Measurements from ENCODE around the gene CABLES1.
A peak's percentile ranks its signal among the peaks of the same experiment; 100 is the strongest.
"Not testable (repeated sequence)": the region's sequence is repeated elsewhere in the genome, so short reads cannot be mapped to it uniquely, and the experiment has no call there.

CABLES1 gene

DNA sequence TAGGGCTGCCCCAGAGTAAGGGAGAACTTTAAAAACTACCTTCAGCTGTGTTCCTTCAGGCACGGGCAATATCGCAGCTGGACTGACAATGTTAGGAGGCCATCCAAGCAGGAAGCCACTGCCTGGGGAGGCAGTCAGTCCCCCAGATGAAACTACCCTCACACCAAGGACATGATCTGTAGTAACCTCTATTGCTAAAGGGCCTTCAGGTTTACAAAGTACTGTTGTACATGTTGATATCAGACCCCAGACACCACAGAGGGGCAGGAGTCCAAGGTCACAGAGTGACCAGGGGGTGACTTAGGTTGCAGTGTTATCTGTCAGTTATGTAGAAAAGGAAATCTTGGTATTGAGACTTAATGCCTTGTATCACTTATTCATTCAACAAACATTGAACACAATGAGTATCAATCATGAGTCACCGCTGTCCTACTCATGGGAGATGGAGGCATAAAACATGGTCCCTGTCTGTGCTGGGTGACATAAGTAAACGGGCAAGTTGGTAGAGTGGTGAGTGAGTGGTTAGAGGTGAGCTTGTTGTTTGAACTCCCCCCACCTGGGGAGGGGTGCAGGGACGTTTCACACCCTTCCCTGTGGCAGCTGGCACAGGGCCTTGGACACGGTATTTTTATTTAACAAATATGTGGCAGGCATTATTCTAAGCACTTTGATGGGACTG is 7.1 kb downstream of the CABLES1 start:
- no peak for DNase-seq (ENCODE audit: low spot score)

DNA sequence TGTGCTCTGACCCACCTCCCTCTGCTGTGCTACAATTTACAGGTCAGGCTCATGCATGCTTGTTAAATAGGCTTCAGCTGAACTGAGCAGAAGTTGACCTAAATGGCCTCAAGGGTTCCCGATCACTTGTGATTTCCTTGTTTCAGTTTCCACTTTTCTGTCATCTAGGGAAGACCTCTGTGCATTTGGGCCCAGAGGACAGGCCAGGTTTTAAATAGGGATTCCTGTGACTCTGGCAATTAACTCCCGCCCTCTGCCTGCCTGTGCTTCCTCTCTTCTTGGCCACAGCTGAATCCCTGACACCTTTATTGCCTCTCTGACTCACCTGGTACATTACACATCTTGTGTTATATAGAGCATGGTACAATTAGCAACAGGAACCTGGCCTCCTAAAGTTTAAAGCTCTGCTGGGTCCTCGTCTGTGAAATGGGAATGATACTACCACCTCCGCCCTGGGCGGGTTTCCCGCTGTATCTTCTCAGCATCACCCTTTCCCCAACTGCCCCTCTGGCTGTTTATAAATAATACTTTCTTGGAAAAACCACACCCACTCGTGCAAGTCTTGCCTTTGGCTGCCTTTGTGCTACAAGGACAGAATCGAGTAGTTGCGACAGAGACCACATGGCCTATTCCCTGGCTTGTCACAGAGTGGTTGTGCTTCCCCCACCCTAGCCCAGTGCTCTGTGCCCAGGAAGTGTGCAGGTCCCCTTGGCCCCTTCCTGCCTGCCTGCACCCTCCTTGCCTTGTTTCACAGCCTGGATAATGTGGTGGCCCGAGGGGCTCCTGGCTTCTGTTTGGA is 7.9 kb downstream of the CABLES1 start:
- peak; percentile 81 for DNase-seq (ENCODE audit: low spot score)

DNA sequence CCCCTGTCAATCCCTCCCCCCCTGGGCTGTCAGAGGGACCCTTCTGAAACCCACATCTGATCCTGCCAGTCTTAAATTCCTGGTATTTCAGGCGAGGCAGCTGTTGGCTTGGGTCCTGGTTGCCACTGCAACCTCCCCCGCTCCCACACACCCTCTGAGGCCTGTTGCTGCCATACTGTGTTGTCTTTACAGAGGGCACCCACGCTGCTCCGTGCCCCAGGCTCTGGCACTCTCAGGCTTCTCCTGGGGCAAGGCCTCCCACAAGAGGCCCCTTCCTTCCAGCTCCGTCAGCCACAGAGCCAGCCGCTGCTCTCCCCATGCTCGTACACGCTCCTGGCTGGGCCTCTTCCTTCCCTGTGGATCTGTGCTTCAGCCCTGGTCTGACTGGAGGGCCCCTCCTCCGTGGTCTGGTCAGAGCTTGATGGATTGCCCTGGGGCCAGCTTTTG is 8.6 kb downstream of the CABLES1 start:
- no peak for DNase-seq (ENCODE audit: low spot score)

DNA sequence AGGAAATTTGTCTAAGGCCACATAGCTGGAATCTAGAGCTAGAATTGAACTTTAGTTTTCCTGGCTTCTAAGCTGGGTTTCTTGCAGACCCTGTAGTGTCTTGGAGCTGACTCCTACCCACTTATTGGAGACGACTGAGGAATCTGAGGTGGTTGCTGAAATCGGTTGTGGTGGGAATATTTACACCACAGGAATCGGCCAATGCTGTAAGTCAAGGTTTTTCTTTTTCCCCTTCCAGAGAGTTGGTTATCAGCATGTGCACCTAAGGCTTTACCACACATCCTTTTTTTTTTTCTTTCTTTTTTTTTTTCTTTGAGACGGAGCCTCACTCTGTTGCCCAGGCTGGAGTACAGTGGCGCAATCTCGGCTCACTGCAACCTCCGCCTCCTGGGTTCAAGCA is 9.4 kb downstream of the CABLES1 start:
- DNase-seq (ENCODE audit: low spot score): no peak

DNA sequence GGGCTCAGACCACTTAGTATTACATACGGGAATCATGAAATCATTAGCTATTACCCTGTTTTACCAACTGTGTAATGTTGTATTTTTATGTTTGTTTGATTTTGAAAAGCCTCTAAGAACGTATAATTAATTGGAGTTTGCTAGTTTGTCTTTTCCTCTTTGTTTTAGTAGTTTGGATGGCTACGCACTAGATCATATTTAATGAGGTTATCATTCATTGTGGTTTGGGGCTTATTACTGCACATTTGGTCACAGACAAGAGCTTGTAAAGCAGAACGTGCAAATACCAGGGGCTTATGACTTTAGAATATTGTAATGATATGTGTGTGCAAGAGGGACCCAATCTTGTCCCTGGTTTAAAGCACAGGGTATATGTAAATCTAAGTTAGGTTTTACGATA is 10.3 kb downstream of the CABLES1 start:
- DNase-seq (ENCODE audit: low spot score): no peak

DNA sequence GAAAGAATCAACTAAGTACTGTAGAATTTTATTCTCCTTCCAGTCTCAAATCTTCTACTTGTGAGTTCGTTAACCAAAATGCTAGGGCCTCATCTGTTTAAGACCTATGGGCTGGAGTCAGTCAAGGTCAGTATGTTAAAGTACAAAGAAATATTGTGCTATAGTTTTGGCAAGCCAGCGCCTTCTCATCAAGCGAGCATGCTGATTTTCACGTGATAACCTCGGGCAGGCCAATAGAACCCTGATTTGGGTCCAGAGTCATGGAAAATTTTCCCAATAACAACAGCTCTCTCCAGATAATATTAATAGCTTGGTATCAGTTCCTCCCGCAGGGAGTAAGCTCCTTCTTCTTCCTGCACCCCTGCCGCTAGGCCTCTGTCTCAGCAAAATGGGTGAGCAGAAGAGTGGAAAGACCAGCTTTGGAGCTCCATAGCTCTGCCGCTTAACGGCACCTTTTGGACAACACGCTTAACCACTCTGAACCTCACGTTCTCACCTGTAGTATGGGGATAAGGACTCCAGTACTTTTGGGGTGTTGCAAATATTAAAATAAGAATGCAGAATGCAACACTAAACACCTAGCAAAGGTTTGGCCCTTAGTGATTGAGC is 11.7 kb downstream of the CABLES1 start:
- DNase-seq (ENCODE audit: low spot score): no peak

DNA sequence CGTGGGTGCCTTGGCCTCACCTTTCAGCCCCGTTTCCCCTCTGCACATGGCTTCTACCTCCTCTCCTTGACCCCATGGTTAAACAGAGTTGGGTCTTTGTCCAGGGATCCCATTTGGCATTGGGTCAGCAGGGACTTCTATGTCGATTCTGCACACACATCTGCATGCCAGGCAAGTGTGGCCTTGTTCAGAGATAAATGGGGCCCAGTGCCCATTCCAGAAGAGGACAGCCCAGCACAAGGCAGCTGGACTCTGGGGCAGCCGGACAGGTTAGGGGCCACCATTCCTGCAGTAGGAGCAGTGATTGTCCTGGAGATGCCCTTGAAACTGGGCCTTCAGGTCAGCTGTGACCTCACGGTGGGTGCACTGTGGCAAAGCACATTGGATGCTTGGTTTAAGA is 13.1 kb downstream of the CABLES1 start:
- DNase-seq (ENCODE audit: low spot score): no peak

DNA sequence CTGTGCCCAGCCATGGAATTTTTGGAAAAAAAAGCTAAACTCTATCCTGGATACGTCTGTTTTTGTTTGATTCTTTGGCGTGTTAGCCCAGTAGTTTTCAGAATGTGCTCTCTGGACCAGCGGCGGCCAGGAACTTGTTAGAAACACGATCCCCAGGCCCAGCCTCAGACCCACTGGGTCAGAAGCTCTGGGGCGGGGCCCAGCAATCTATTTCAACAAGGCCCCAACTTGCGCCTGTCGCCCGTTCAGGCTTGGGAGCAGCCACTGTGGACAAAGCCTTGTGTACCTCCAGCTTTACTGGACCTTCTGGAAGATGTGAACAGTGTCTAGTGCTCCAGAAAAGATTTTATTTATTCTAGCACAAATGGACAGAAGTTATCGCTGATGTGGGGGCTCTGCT is 14.3 kb downstream of the CABLES1 start:
- no peak for DNase-seq (ENCODE audit: low spot score)

DNA sequence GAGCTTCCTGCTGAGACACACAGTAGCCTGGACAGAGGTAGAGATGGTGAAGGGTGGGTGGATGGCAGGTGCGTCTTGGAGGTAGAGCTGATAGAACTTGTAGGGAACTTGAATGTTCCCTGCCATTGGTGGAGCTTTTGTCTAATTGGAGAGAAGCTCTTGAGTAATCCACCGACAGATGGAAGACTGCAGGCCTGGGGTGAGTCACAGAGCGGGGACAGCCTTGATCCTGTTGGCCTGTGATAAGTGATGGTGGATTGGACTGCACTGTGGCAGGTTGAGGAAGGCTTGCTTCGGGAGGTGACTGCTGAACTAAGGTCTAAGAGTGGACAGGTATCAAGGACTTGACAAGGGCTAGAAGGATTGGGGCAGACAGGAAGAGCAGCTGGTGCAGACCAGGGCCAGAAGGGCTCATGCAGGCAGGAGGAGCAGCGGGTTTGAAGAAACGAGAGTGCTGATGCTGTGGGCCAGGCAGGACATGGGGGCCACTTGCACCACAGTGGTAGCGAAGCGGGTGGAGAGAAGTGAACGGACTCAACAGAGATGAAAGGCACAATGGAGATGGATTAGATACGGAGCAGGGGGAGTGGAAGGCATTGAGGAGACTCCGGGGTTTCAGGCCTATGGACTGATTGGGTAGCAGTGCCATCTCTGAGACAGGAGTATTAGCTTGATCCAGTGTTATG is 16.3 kb downstream of the CABLES1 start:
- no peak for DNase-seq (ENCODE audit: low spot score)

DNA sequence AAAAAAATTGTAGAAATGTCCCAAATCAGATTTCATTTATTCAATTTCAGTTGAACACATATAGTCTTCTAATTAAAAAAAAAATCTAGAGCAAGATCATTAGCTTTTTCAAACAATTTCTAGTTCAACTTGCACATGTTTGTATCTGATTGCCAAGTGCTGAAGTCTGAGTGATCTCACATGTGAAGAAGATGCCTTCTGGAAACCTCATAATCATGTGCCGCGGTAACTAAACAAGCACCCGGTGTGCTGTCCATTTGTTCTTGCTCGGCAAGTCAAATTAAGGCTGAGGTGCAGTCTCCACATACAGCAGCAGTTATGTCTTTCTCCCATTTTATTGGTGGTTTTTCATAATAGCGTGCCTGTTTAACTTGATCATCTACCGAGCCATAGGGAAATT is 18.7 kb downstream of the CABLES1 start:
- no peak for DNase-seq (ENCODE audit: low spot score)

DNA sequence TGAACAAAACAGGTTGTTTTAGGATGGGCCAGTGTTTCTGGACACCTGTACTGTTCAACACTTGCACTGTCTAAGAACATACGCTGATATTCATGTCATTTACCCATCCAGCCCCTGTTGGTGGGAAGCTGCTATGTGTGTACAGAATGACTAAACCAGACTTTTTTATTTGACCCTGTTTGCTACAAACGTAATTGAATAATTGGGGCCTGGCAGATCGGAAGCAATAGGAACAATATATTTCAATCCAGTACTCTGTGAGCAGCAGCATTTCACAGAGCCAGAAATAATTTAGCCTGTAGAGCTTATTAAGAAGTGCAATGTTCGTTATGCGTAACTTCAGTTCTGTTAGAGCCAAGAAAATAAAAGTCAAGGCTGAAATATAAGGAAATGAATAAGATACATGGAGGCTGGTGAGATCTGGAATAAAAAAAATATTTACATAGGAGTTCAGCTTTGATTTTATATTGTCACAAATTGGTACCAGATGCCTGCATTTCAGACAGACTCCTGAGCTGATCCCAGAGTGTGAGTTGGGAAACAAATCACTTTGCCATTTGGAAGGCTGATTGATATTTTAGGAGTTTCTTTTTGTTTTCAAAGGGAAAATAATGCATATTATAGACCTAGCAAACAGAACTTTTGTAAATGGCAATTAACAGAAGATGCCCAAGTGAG is 19.7 kb downstream of the CABLES1 start:
- no peak for DNase-seq (ENCODE audit: low spot score)

DNA sequence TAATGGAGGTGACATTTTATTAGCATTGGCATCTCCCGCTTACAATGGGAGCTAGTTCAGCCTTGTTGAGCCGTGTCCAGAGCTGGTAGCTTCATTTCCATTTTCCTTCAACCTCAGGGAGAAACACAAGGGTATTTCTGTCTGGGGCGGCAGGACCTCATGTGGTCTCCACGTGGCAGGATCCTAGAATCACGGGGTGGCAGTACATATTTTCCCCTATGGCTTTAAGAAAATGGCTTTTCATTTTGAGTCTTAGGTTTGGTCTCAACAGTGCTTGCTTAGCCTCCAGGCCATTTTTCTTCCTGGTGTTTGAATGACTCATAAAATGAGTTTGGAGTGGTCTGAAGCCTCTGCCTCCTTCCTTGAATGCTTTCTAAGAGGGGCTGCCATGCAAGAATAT is 20.3 kb downstream of the CABLES1 start:
- no peak for DNase-seq (ENCODE audit: low spot score)

DNA sequence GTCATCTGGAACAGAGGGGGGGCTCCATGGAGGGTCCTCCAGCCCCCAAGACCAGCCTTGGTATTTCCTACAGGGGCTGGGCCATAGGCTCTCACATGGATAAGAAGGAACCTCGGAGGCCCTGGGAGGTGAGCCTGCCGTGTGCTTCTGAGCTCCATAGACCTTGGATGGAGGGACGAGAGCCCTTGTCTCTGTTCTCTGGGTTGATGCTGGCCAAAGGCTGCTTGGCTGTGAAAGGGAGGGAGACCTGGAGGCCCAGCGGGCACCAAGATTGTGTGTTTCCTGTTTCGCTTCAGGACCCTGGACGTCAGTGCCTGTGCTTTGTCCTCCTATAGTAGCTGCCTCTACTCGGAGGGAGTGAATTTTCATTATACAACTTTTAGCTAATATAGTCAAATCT is 20.8 kb downstream of the CABLES1 start:
- no peak for DNase-seq (ENCODE audit: low spot score)

DNA sequence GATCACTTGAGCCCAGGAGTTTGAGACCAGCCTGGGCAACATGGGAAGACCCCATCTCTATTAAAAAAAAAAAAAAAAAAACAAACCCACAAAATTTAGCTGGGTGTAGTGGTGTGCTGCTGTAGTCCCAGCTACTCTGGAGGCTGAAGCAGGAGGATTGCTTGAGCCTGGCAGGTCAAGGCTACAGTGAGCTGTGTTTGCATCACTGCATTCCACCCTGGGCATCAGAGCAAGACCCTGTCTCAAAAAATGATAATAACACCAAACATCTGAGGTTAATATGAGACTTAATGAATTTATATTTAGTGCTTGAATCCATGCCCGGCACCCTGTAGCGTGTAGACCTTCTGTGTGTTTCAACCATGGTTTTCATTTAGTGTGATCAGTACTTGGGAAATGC is 22.8 kb downstream of the CABLES1 start:
- no peak for DNase-seq (ENCODE audit: low spot score)

DNA sequence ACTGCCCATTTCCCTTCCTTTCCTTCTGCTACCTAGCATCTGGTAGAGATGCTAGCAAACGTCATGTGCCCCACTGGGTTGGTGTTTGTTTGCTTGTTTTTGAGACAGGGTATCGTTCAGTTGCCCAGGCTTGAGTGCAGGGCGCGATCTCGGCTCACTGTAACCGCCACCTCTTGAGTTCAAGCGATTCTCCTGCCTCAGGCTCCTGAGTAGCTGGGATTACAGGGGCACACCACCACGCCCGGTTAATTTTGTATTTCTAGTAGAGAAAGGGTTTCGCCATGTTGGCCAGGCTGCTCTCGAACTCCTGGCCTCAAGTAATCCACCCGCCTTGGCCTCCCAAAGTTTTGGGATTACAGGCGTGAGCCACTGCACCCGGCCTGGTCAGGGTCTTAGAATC is 23.6 kb downstream of the CABLES1 start:
- DNase-seq (ENCODE audit: low spot score): not testable (repeated sequence)

DNA sequence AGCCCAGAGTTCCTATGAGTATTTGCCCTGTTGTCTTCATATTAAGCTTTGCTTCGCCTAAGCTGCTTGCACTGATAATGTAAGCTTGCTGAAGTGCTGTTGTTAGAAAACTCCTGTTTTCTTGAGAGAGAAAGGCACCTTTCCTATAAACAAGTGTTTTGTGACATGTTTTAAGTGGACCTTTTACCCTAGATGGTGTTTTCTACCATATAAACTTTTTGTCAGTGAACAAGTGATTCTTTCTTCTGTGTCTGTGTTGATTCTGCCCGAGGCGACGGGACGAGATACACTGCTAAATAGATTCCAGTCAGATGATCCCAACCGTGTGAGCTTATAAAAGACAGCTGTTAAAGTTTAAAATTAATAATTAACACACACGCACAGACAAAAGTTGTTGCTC is 24.1 kb downstream of the CABLES1 start:
- no peak for DNase-seq (ENCODE audit: low spot score)

DNA sequence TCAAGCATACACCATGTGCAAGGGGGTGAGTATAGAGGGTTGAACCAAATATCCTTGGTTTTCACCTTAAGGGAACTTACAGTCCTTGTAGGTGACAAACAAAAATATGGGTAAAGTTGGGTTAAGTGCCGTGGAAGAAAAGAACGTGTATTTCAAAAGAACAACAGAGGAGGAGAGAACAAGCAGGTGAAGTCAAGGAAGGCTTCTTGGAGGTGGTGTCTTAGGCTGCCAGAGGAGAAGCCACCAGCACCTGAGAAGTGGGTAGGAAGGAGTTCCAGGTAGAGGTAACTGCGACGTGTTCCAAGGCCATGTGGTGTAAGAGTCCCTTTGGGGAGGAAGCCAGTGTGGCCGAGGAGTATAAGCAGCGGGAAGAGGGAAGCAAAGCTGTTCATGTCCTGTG is 27.2 kb downstream of the CABLES1 start:
- DNase-seq (ENCODE audit: low spot score): no peak

DNA sequence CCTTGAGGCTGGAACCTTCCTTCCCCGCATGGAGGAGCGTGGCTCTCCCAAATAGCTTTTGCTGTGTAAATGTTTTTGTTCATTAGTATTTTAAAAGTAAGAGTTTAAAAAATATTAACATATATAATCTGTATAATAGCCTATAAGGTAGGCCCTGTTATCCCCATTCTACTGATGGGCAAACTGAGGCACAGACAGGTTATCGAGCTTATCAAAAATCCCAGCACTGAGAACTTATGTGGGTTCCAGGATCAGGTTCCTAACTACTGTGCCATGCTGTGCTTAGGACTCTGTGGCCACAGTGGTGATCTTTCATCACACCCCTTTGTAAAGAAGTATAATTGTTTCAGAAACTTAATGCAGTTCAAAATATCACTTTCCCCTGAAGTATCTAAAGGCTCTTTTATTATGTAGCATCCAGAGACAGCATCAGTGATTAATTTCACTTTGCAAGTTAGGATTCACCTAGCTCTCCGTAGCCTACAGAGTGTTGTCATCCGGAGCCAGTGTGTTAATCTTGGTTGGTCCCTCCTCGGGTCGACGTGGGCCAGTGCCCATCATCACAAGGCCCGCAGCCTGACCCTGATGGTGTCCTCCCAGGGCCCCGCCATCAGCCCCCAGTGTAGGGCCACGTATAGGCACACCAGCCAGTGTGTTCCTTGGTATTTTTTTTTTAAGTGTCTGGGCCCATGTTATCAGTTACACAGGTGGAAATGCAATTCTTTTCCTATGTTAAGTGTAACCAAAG is 28.7 kb downstream of the CABLES1 start:
- DNase-seq (ENCODE audit: low spot score): no peak

DNA sequence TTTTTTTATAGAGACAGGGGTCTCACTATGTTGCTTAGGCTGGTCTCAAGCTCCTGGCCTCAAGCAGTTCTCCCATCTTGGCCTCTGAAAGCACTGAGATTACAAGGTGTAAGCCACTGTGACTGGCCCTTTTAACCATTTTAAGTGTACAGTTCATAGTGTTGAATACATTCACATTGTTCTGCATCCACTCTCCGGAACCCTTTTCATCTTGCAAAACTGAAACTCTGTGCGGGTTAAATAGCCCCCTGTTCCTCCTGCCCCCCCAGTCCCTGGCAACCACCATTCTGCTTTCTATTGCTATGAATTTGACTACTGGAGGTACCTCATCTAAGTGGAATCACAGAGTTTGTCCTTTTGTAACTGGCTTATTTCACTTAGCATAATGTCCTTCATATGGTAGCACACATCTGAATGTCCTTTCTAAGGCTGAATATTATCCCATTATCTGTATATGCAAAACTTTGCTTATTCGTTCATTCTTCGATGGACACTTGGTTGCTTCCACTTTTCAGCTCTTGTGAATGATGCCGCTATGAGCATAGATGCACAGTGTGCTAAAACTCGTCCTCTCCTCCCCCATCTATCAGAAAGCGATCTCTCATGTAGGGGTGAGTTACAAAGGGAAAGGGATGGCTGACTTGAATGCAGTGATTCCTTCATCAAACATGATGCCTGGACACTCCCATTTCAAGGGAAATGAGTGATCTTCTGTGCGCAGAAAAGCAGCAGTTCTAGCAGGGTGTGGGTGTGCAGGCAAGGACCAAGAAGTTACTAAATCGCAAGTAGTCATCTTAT is 30.2 kb downstream of the CABLES1 start:
- DNase-seq (ENCODE audit: low spot score): no peak

DNA sequence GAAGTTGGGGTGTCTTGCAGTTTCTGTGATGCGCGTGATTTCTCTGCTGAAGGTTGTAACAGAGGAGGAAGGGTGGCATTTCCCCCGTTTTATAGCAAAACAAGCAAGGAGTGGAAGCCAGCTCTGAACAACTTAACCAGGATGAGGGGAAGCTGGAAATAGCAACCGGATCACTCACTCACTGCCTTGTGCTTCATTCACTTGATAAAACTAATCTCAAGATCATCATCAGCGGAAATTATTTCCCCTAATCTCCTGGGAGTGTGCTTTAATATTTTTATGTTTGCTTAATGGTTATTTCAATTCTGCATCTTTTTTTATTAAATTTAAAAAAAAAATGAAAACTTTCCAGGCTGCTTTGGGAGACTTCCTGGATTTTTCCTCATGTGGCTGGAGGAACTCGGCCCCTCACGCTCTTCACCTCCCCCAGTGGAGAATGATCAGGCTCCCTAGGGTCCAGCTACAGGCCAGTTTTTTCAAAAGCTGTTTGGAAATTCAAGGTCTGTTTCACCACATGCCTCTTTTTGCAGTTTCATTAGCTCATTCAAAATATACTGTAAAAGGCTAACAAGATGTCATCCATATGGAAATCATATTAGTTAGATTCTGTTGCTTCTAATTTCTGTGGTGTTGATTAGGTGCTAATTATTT is 31.7 kb downstream of the CABLES1 start:
- DNase-seq (ENCODE audit: low spot score): no peak

Data from LoVo (cell line).